ENCODE measurements around the gene ATP8A1.

ATP8A1 gene

GRCh38 chr4:42359711-42360110 lies 297.2 kb downstream of the ATP8A1 start:
- DNase-seq, result no peak

Measured in CD4-positive, alpha-beta T cell treated with Interleukin-10 for 1 hour (primary cell).